Measurements from ENCODE around the gene ACOT13. TPM values are rescaled to one million over a fixed set of nuclear protein-coding genes. Genes with fewer than 3 reads are reported as not detected.

Gene ACOT13
- polyA plus RNA-seq, 3 donors, result 1.7 to 20.1 (median 14.5) TPM

GRCh38 chr6:24620637-24621036 is 46.2 kb upstream of the ACOT13 start:
- Mint-ChIP-seq H3K4me3 (no peak overlapping the region), H3K27me3 (ENCODE audit: low read depth in 3 of 3) (peaks cover under 1 to 5% (median 3%) of the 10 kb centered on the region in 3 donors), H3K9me3 (peaks cover 0 to 2% (median 0%) of the 10 kb centered on the region in 7 donors), H3K4me1 (no peaks in the 10 kb centered on the region), H3K36me3 (no peaks in the 10 kb centered on the region), H3K27ac (no peak overlapping the region)
- H3K9ac ChIP-seq (ENCODE audit: insufficient read depth, low read length, poor library complexity, severe bottlenecking), result no peak overlapping the region
- no peaks in the 10 kb centered on the region for H3K9me3 ChIP-seq (replicated peaks in 1 of 2; ENCODE audit: control insufficient read depth in 1 of 2, insufficient read depth in 1 of 2, low read length in 2 of 2)
- no peak overlapping the region for H3K27ac ChIP-seq (ENCODE audit: low read depth in 1 of 2, low read length in 2 of 2)
- H3K4me2 ChIP-seq (replicated peaks; ENCODE audit: extremely low read depth, low read length, poor library complexity, severe bottlenecking), result no peak overlapping the region
- H2AFZ ChIP-seq (ENCODE audit: insufficient read depth, low read depth, low read length, poor library complexity, severe bottlenecking), result no peak overlapping the region
- H3K27me3 ChIP-seq (ENCODE audit: control insufficient read depth in 2 of 2, insufficient read depth in 2 of 2, low read length in 2 of 2), result no peaks in the 10 kb centered on the region
- H3K4me3 ChIP-seq (replicated peaks in 1 of 3; ENCODE audit: low read depth in 2 of 3, low read length in 3 of 3), result no peak overlapping the region
- DNase-seq, result no peak
- H4K20me1 ChIP-seq (ENCODE audit: insufficient read depth, low read length), result no peaks in the 10 kb centered on the region
- WGBS (ENCODE audit: insufficient coverage), result no CpG with 5 or more reads among the region's 3 CpGs
- H3K36me3 ChIP-seq (replicated peaks in 1 of 2; ENCODE audit: control insufficient read depth in 1 of 2, insufficient read depth in 2 of 2, low read length in 2 of 2), result no peaks in the 10 kb centered on the region
- no peaks in the 10 kb centered on the region for H3K79me2 ChIP-seq (ENCODE audit: insufficient read depth, low read length)
- TF ChIP-seq CTCF (IDR thresholded peaks at IDR 0.05), result no peak
- intact Hi-C loops (cut with micrococcal nuclease), result no loop called here
- H3K4me1 ChIP-seq (ENCODE audit: control insufficient read depth in 1 of 2, insufficient read depth in 2 of 2, low read length in 2 of 2), result no peaks in the 10 kb centered on the region

GRCh38 chr6:24621626-24622289 is 45.1 kb upstream of the ACOT13 start:
- Histone ChIP-seq H3K27ac (ENCODE audit: low read depth in 1 of 2, low read length in 2 of 2) (no peak overlapping the region), H2AFZ (ENCODE audit: insufficient read depth, low read depth, low read length, poor library complexity, severe bottlenecking) (no peak overlapping the region), H3K79me2 (ENCODE audit: insufficient read depth, low read length) (no peaks in the 10 kb centered on the region), H3K36me3 (replicated peaks in 1 of 2; ENCODE audit: control insufficient read depth in 1 of 2, insufficient read depth in 2 of 2, low read length in 2 of 2) (no peaks in the 10 kb centered on the region), H4K20me1 (ENCODE audit: insufficient read depth, low read length) (no peaks in the 10 kb centered on the region), H3K27me3 (ENCODE audit: control insufficient read depth in 2 of 2, insufficient read depth in 2 of 2, low read length in 2 of 2) (no peaks in the 10 kb centered on the region), H3K4me1 (ENCODE audit: control insufficient read depth in 1 of 2, insufficient read depth in 2 of 2, low read length in 2 of 2) (no peaks in the 10 kb centered on the region), H3K4me2 (replicated peaks; ENCODE audit: extremely low read depth, low read length, poor library complexity, severe bottlenecking) (no peak overlapping the region), H3K9me3 (replicated peaks in 1 of 2; ENCODE audit: control insufficient read depth in 1 of 2, insufficient read depth in 1 of 2, low read length in 2 of 2) (no peaks in the 10 kb centered on the region), H3K4me3 (replicated peaks in 1 of 3; ENCODE audit: low read depth in 2 of 3, low read length in 3 of 3) (no peak overlapping the region), H3K9ac (ENCODE audit: insufficient read depth, low read length, poor library complexity, severe bottlenecking) (no peak overlapping the region)
- intact Hi-C loops (cut with micrococcal nuclease), result no loop called here
- Mint-ChIP-seq H3K4me3 (no peak overlapping the region), H3K4me1 (no peaks in the 10 kb centered on the region), H3K36me3 (no peaks in the 10 kb centered on the region), H3K9me3 (peaks cover 0 to 2% (median 0%) of the 10 kb centered on the region in 7 donors), H3K27me3 (ENCODE audit: low read depth in 3 of 3) (peaks cover 0 to 5% (median 3%) of the 10 kb centered on the region in 3 donors), H3K27ac (no peak overlapping the region)
- 88% methylated on average over 4 of the region's 7 CpGs for WGBS (ENCODE audit: insufficient coverage)
- TF ChIP-seq CTCF (IDR thresholded peaks at IDR 0.05), result no peak
- DNase-seq, result no peak

Measured in CD14-positive monocyte (primary cell).